Suppressor macrophage treated with lipopolysaccharide for 4 hours (primary cell): Measurements from ENCODE around the gene DISP1.
"Not testable (repeated sequence)": the region's sequence is repeated elsewhere in the genome, so short reads cannot be mapped to it uniquely, and the experiment has no call there.

Experiments
- DNase-seq: peaks from one replicate; pipeline ENCODE4 v3.0.0-alpha.2; 2020

DISP1 gene

DNA sequence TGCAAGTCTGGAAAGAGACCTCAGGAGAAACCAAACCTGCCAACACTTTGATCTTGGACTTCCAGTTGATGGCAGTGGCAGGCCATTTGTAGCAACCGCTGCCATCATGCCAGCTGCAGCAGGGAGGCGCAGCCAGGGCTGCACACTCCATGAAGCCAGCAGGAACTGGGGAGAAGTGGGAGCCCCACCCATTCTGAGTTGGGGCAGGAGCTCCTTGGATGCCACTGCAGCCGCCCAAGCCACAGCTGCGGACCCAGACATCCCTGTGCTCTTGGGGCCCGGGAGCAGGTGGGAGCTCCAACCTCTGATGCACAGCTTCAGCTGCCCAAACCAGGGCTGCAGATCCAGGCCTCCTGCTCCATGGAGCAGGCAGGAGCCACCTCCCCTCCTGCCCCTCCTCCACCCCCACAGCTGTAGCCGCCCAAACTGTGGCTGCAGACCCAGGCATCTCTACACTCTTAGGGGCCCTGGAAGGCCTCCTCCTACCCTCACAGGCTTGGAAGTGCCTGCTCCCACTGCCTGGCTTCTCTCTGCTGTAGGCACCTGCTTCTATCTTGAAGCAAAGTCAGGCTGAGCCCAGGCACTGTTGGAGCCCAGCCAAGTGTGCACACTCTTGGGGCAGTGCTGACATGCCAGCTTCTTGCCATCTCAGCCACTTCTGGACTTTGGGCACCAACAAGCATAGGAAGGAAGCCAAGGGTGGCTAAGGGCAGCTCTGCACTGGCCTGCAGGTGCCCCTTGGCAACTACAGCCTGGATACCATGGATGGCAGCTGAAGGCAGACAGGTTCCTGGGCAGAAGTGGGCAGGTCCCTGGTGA lies 20.0 kb upstream of the DISP1 start:
- DNase-seq: no peak

DNA sequence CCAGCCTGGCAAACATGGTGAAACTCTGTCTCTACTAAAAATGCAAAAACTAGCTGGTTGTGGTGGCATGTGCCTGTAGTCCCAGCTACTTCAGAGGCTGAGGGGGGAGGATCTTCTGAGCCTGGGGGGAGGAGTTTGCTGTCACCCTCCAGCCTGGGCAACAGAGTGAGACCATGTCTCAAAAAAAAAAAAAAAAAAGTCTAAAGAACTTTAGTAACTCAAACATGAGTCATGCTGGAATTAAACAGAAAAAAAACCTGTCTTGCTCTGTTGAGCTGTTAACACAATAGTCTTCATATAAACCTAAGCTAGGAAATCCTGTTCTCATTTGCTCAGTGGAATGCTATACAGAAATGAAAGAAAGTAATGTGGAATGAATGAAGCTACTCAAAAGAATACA lies 16.7 kb upstream of the DISP1 start:
- DNase-seq: no peak

DNA sequence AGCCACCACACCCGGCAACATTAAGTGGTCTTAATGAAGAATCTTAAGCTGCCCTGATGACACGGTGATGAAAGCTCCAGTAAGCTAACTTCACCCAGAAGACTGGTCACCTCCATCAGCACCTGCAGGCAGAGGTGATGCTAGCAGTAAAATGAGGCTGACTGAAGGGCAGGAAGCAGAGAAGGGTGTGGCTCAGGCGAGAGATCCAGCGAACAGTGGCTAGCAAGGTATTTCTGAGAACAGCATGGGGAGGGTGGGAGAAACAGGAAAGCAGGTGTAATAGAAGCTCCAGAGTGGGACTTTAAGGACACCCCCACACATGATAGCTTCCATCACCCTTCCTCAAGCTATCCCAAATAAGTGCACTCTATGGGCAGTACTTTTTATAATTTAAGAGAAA lies 15.9 kb upstream of the DISP1 start:
- no peak for DNase-seq

DNA sequence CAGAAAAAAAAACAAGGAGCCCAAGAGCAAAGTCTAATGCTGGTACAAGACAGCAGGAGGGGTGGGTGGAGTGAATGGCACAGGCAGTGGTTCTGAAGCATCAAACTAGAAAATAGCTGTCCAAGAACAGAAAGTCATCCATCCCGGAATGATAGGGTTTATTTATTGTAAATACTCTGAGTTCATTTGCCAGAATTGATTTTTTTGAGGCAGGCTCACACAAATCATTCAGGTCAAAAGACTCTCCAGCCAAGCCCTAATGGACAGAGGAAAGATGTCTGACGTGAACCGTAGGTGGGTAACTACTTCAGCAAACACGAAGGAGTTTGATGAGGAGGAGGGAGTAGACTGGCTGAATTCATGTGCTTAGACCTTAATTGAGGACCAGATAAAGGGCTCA lies 13.8 kb upstream of the DISP1 start:
- no peak for DNase-seq

DNA sequence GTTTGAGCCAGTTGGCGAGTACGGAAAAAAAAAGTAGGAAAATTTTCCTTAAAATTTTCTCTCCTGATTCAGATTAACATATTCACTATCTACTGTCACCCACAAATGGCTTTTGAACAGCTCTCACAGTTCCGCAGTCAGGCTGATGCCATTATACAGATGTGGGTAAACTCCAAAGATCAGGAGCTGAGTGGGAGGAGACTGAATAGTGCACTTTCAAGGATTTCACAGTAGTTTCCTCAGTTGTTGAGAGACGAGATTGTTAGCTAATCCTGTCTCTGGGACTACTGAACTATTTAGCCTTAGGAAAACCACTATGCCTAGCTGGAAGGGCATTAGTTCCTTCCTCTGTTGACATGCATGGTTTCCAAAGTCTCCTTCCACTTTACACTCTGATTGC lies 3.2 kb upstream of the DISP1 start:
- DNase-seq: no peak

DNA sequence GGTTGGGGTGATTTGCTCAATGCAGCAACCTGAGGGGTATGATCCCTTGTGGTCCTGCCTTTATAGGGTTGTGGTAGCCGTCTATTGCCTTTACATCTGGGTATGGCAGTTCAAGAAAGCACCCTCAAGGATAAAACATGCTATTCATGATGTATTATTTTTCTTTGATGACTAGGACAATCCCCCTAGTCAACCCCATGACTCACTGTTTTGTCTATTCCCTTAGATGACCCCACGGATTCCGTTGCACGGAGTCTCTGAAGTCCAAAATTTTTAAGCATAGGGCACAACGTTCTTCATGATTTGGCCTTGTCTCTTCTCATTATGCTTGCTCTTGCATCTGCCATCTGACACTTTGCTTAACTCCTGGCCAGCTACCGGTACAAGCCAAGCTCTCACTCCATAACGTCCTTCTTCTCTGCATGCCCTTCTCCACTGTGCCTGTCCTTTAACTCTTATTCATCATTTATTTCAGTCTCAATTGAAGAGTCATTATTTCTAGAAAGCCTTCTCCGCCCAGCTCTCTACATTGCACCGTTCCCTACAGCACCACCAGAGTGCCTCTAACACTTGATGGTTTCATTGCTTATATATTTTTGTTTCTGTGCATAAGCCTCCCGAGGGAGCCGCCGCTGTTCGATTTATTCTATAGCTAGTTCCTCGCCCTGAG lies 838 bp upstream of the DISP1 start:
- no peak for DNase-seq

DNA sequence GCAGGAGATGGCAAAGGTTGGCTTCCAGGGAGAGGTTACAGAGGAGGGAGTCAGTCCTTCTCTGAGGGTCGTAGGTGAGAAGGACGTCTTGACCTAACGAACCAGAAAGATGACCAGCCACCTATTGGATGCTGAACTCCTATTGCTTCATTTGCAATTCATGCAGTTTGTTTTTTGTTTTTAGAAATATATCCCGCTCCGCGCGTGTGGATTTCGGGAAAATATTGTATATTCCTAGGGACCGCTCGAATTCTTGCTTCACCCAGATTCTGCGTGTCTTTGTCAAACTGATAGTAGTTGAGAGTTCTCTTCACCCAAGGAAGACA lies 564 bp downstream of the DISP1 start:
- no peak for DNase-seq

DNA sequence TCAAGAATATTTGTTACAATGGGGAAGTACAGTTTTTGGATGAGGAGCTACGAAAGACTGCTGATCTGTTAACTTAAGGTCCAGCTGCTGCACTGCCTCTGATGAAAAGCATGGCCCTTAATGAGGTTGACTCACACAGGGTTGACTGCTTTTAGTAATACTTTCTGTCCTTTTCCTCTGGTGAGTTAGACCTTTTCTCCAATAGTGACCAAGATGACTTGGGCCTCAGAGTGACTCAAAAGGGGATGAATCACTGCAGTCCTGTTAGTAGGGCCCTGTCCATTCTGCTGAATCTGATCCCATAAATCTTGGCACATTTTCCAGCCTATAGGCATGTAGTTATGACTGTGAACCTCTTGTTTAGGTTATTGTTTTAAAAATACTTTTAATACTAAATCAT lies 2.7 kb downstream of the DISP1 start:
- DNase-seq: peak; percentile 93

DNA sequence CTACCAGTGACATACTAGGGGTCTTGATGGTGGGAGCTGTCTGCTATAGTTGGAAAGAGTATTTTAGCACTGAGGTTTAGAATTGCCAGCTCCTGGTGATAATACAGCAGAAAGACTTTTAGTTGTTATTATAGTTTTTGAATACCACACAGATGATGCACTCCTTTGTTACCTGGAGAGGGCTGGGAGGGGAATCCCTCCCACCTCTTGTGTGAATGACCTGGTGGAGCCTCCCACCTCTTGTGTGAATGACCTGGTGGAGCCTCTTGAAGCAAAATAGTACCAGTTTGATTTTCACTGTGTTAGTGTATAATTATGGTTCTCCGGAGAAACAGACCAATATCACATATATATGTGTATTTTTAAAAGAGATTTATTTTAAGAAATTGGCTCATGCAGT lies 3.3 kb downstream of the DISP1 start:
- DNase-seq: no peak

DNA sequence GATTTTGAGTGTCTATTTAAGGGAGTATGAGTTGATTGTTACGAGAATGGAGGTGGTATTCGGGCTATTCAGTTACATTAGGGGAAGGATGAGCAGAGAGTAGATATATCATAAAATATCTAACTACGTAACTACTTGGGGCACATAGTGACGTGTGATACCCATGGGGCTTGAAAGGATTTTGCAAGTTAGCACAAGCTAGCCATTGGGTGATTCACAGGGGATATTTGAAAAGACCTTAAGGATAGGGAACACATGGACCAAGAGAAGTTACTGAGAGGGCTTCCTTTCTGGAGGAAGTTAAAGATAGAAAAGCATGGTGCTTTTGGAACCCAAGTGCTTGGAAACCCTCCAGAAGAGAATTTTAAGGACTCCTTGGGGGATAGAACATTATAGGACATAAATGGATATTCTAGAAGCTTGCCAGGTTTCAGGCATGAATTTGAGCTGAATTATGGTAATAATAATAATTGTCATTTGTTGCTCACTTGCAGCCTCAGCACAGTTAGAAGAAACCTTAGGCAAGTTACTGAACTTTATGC lies 5.4 kb downstream of the DISP1 start:
- DNase-seq: peak; percentile 14

DNA sequence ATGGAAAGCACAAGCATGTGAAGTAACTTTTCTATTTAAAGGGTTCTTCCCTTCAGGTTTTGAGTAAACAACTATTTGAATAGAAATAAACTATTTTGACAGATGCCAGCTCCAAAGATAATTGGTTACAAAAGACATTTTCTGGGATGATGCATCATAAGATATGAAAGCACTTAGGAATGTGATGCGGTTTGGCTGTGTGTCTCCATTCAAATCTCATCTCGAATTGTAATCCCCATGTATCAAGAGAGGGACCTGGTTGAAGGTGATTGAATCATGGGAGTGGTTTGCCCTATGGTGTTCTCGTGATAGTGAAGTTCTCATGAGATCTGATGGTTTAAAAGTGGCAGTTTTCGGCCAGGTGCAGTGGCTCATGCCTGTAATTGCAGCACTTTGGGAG lies 6.4 kb downstream of the DISP1 start:
- DNase-seq: no peak

DNA sequence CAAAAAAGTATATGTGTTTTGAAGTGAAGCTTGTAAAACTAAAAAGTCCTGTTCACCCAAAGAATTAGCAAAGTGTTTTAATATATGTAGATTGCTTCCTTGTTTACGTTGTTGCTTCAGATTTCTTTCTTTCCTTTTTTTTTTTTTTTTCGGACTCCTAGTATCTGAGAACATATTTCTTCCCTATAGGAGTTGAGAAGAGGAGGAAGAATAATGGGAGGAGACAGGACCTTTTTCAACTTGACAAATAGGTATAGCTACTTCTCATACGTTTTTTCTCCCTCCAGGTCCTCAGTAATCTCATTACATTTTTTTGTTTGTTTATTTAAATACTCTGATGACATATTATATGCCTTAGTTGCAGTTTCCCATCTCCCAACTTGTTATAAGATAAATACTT lies 8.9 kb downstream of the DISP1 start:
- DNase-seq: no peak

DNA sequence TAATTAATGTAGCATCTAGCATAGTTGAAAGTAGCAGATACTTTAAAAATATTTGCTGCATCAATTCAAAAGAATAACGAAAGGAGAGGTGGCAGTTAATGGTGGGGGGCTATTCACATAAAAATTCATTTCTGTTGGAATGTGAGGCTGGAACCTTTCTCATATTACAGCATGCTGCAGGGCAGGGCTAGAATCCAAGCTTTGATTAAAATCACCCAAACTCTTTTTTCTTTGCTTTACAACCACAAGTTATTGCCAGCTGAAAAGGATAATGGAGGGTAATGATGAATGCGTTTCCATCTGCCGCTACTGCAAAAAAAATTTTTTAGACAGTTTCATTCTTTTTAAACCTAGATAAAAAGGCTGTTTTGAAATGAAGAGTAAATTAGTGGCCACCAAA lies 9.8 kb downstream of the DISP1 start:
- no peak for DNase-seq

DNA sequence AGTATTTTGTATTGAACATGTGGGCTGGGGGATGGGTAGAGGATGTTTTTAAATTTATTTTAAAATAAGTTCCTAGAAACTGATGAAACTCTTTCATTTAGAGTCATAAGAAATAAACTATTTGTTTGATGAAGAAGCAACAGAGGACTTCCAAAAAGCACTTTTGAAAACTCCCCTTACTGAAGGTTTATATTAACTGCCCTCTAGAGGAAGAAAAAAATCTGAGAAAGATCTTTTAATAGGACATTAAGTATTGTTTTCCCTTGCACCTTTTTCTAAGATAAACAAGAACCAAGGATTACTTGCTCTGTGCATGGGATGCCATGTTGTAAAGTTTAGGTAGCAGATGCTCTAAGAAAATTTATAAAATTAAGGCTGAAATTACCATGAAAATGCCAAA lies 14.1 kb downstream of the DISP1 start:
- DNase-seq: no peak

DNA sequence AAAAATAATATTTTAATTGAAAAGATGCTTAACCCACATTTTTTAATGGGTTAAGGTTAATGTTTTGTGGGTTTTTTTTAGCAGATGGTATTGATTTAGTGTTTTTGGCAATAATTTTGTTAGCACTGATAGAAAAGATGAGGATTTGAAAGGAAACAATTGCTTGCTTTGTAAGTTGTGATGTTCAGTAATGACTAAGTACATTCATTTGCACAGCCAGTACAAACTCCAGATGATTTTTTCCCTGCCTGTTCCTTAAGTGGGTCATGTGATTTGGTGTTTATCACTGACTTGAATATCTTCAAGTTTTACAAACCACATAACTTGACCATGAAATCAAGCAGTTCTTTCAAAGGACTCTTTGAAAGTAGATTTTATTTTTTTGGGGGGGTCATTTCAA lies 15.0 kb downstream of the DISP1 start:
- no peak for DNase-seq

DNA sequence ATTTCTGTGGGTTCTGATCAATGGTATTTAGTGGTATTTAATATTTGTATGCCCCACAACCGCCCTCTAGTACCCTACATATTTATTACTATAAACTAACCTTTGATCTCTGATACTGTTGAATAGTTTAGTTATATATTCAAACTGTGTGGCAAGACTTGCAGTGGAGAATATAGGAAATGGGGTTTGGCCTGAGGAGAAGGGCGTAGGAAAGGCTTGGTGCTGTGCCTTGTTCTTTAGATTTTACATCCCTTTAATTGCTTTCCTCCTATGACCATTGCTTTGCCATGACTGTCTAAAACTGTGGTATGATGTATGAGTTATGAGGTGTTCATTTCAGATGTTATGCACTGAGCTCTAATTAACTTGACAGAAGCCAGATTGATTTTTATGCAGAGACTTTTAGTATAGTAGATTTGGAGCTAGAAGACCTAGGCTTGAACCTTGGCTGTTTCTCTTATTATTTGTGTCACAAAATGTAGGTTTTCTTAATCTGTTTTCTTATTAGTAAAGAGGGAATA lies 18.6 kb downstream of the DISP1 start:
- no peak for DNase-seq

DNA sequence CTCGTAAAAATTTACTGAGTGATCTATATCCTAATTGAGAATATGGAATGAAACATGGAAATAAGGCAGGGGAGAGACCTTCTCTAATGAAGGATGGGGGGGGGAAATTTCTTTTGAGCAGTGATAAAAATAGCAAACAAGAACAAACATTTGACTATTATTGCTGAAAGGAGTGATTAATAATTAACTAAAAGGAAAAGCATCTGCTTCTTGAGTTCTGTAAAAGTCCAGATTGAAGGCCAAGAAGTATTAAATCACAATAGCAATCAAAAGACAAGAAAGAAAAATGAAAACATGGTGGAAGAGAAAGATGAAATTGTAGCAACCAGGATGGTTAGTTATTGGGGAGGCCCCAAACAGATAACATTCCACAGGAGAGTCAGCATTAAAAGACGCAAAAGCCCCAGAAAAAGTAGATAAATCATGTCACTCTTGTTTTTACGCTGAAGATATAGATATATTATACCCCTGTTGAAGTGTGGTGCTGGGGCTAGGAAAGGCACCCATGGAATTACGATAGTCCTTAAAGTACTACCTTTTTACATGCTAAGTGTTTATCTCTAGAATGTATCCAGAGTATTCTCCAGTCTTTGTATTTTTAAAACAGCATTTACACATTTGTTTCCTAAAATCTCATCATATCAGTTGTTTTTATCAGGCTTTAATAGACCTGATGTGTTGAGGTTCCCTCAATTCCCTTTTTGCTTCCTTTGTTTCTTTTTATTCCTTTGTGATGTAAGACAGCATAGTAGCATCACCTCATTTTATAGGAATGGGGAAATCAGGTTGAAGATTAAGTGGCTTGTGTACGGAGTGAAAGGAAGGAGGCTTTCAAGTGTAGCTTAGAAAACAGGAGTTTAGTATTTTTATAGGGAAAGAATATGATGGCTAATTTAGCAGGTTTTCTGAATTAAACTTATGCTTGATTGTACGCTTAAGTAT lies 28.9 kb downstream of the DISP1 start:
- no peak for DNase-seq

DNA sequence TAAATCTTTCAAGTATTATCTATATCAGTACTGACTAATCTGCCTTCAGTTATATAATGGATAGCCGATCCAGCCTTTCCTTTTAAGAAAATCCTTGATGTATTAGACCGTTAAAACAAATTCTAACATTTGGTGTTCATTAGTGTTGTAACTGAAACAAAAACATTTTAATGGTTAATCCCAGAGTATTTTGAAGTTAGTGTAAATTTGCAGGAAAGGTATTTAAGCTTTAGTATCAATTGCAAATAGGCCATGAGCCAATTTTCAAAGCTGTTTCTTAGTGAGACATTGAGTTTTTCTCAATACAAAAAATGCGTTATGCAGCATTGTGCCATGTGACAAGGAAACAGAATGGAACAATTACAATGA lies 29.6 kb downstream of the DISP1 start:
- DNase-seq: no peak

DNA sequence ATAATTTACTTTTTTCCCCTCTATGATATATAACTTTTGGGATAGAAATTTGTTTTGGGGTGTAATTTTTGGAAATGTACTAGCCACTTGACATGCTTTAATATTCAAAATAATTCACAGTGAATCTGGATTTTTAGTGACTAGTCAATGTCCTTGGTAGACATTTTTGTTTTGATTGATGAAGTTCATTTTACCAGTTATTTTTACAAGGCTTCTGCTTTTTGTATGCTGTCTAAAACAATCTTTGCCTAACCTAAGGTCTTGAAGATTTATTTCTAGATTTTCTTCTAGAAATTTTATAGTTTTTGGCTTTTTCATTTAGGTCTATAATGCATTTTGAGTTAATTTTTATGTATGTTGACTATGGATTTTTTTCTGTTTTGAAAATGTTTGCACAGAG lies 30.9 kb downstream of the DISP1 start:
- DNase-seq: no peak

DNA sequence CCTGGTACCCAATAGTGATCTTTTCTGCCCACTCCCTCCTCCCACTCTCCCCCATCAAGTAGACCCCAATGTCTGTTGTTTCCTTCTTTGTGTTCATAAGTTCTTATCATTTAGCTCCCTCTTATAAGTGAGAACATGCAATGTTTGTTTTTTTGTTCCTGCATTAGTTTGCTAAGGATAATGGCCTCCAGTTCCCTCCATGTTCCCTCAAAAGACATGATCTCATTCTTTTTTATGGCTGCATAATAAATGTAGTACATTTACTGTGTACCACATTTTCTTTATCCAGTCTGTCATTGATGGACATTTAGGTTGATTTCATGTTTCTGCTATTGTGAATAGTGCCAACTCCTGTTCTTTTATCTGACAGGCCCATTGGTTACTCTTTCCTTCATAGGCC lies 35.7 kb downstream of the DISP1 start:
- not testable (repeated sequence) for DNase-seq

DNA sequence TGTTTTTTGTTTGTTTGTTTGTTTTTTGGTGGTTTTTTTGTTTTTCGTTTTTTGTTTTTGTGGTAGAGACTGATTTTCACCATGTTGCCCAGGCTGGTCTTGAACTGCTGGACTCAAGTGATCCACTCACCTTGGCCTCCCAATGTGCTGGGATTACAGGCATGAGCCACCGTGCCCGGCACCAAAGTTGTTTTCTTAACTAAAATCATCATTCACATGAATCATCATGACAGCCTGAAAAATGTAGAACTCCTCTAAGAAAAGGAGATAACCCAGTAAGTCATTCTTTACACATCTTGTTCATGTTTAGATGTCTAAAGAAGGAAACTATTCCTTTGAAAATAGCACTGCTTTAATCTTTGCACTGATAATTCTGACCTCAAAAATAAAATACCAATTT lies 37.5 kb downstream of the DISP1 start:
- DNase-seq: no peak

DNA sequence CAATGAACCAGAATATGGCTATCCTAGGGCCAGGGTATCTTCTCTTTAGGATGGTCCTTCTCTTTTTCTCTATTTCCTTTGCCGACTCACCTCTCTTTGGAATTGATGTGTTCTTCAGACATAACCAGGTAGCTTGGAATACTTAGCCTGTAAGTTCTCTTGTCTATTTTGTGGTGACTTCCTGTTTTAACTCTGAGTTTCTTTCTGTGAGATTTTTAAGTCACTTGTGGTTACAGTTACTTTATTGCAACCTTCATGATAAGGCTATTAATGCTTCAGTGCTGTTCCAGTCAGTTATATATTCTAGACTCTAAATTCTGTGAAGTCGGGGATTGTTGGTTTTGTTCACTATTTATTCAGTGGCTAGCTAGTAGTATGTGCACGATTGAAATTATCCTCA lies 46.2 kb downstream of the DISP1 start:
- DNase-seq: no peak
